AG04449 (cell line): ENCODE results near the gene STK4.

Experiments used
- CTCF ChIA-PET: fragments of 350-600 bp; formaldehyde crosslinking; extraction: SDS; loops from one replicate; lab custom pipeline; 2021; ENCODE audit warnings: antibody characterized with exemption; lab: Yijun Ruan, JAX
- POLR2A ChIA-PET: fragments of 400-600, 350-600 bp; formaldehyde crosslinking; extraction: SDS; loops from one replicate; lab custom pipeline; 2020; ENCODE audit warnings: antibody characterized with exemption, inconsistent platforms; lab: Yijun Ruan, JAX
- DNase-seq: peaks from one replicate; pipeline ENCODE4 v3.0.0-alpha.2; 2010; ENCODE audit warnings: low read depth, low spot score
- H3K4me3 ChIP-seq: 2 replicates; pipeline ENCODE4 v1.5.1; 2011; ENCODE audit warnings: low read depth, mild to moderate bottlenecking, control low read depth, low read length
- TF ChIP-seq, protein P1 (sequence below): IDR thresholded peaks from one replicate; pipeline ENCODE4 v1.5.1; 2011; ENCODE audit warnings: mild to moderate bottlenecking, moderate library complexity, low read length, control low read depth, inconsistent platforms; ENCODE audit not compliant: insufficient read depth; ENCODE audit errors: missing control alignments

Gene STK4

DNA sequence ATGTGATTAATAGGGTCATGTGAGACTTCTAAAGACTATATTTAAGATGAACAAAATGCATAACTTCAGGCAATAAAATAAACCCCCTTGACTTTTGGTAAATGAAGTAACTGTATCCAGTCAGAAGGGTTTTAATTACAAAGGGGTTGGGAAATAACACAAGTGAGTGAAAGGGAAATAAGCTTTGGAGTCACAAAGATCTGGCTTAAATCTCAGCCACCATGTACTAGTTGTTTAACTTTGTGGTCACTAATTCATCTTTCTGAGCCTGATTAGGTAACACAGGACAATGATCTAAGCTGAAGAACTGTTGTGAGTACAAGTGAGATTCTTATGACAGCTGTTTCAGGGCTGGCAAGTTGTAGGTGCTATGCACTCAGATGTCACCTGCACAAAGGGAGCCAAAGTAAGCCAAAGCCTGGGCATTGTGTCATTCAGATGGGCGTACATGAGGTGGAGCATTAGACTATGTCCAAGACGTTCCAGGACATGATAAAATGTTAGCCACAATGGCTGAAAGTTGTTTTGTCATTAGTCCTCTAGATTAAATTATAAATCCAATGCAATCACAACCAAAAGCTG, 19.9 kb upstream of the STK4 start:
- POLR2A ChIA-PET = interaction anchor here (0.6 kb wide), 1 partner anchor 989 kb away, joined by 4 read pairs; no protein-coding TSS in a partner anchor
- CTCF ChIA-PET = interaction anchor here (1.1 to 2.5 kb wide), 6 partner anchors 10 to 150 kb away, joined by 3 to 7 read pairs (median 3); partner anchors contain the start of genes STK4 and TOMM34
- TF ChIP-seq, protein P1, sequence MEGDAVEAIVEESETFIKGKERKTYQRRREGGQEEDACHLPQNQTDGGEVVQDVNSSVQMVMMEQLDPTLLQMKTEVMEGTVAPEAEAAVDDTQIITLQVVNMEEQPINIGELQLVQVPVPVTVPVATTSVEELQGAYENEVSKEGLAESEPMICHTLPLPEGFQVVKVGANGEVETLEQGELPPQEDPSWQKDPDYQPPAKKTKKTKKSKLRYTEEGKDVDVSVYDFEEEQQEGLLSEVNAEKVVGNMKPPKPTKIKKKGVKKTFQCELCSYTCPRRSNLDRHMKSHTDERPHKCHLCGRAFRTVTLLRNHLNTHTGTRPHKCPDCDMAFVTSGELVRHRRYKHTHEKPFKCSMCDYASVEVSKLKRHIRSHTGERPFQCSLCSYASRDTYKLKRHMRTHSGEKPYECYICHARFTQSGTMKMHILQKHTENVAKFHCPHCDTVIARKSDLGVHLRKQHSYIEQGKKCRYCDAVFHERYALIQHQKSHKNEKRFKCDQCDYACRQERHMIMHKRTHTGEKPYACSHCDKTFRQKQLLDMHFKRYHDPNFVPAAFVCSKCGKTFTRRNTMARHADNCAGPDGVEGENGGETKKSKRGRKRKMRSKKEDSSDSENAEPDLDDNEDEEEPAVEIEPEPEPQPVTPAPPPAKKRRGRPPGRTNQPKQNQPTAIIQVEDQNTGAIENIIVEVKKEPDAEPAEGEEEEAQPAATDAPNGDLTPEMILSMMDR = no peak
- H3K4me3 ChIP-seq = no peak overlapping the region
- DNase-seq = no peak

DNA sequence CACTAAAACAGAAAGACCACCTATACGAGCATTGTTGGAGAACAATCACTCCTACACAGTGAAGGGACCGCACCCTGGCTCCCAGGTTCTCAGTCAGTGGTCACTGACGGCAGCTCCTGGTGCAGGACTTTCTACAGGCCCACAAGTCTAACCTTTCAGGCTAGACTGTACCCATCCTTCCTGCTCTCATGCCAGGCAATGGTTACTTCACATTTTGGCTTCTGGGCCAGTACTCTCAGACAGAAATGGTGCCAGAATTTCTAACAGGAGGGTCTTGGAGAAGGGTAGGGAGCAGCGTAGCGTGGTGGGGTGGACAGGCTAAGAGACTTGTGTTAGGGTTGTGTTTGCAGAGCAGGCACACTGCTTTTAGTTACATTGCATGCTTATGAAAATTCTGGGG, 18.2 kb upstream of the STK4 start:
- ChIA-PET CTCF (interaction anchor here (1.0 to 2.5 kb wide), 3 partner anchors 18 to 148 kb away, joined by 3 to 7 read pairs (median 3); partner anchors contain the start of gene STK4), POLR2A (no interaction called here)
- TF ChIP-seq, protein P1 = no peak
- no peak overlapping the region for H3K4me3 ChIP-seq
- DNase-seq = no peak

DNA sequence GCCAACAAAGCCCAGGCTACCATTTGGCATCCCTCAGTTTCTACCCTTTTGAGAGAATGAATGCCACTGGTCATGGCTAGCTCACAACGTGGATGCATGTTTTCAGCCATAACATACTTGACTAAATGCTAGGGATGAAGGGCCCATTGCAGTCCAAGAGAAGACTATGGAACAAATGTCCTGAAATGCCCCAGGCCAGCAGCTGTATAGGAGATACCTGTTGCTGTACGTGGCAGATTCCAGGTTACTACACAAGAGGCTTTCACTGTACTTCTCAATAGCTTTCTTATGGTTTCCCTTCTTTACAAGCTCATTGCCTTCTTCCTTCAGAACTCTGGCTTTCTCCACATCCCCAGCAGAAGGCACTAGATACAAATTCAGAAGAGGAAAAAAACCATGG, 17.8 kb upstream of the STK4 start:
- H3K4me3 ChIP-seq = no peak overlapping the region
- CTCF ChIA-PET = interaction anchor here (1.2 to 2.5 kb wide), 3 partner anchors 17 to 147 kb away, joined by 3 to 8 read pairs (median 7); partner anchors contain the start of gene STK4
- TF ChIP-seq, protein P1 = no peak
- no peak for DNase-seq
- POLR2A ChIA-PET = no interaction called here

DNA sequence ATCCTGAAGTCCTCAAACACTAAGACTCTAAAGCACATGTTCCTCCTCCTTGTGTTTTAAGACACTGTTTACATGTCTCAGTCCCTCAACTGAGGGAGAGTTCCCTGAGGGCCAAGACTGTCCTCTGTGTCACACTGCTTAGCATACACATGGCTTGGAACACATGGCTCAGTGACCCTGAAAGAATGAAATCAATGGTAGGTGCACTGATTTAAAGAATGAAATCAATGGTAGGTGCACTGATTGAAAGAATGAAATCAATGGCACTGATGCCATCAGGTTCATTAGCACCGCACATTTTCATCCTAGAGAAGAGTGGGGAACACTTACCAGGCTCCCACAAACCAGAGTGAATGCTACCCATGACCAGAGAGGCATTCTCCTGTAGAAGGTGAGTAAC, 15.9 kb upstream of the STK4 start:
- ChIA-PET POLR2A (no interaction called here), CTCF (interaction anchor here (2.0 to 2.5 kb wide), 2 partner anchors 146 to 343 kb away, joined by 6 to 8 read pairs; no protein-coding TSS in a partner anchor)
- no peak overlapping the region for H3K4me3 ChIP-seq
- TF ChIP-seq, protein P1 = no peak
- no peak for DNase-seq

DNA sequence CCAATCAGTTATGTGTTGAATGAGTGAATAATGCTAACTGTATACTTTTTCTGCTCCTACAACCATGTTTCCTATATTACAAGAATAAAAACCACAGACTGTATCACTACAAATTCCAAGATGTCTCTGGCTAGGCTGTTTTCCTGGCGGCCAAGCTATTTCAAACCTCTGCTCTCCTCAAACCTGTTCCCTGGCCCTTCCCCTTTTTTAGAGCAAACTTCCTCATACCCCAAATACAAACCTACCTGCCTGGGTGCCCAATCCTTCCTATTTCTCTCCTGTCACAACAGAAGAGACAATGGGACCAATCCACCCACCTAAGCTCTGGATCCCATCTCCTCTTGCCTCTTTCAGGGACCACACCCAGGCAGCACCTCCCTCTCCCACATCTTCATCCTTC, 13.6 kb upstream of the STK4 start:
- TF ChIP-seq, protein P1 = no peak
- ChIA-PET POLR2A (no interaction called here), CTCF (interaction anchor here (1.5 to 2.5 kb wide), 3 partner anchors 10 to 341 kb away, joined by 3 to 6 read pairs (median 6); no protein-coding TSS in a partner anchor)
- no peak overlapping the region for H3K4me3 ChIP-seq
- DNase-seq = no peak

DNA sequence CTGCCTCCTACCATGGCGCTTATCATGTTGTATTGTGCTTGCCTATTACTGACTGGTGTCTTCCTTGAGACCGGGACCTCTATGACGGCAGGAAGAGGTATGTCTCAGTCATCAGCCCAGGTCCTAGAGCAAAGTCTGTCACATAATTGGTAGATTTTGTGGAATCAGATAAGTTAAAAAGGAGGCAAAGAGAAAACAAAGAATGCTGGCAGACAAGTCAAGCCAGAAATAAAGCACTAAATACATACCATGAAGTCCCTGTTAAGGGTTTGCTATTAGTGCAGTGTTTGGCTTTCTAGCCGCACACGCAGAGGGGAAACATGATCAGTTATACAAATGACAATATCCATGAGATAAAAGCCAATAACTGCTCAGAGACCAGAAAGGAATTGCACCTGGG, 12.1 kb upstream of the STK4 start:
- CTCF ChIA-PET = interaction anchor here (0.9 to 2.3 kb wide), 2 partner anchors 14 to 23 kb away, joined by 3 to 6 read pairs; no protein-coding TSS in a partner anchor
- no peak for DNase-seq
- H3K4me3 ChIP-seq = no peak overlapping the region
- POLR2A ChIA-PET = no interaction called here
- TF ChIP-seq, protein P1 = no peak
